MM.1S (cell line): ENCODE data around the gene TRIM69.
A peak's percentile ranks its signal among the peaks of the same experiment; 100 is the strongest.

Experiments used
- DNase-seq: peaks from one replicate; pipeline ENCODE4 v3.0.0-alpha.2; 2015
- H2AFZ ChIP-seq: fragments of 300-600 bp; sonication (generic); 2 replicates; pipeline ENCODE4 v1.6.0; 2016; ENCODE audit warnings: antibody characterized with exemption, low read length
- H3F3A ChIP-seq: fragments of 300-600 bp; sonication (generic); 2 replicates; pipeline ENCODE4 v1.6.1; 2016; ENCODE audit warnings: mild to moderate bottlenecking, antibody characterized with exemption, low read length, moderate library complexity, mixed read lengths; ENCODE audit not compliant: insufficient read depth
- H3K27ac ChIP-seq: fragments of 300-600 bp; sonication (generic); 2 replicates; pipeline ENCODE4 v1.5.1; 2016; ENCODE audit warnings: mild to moderate bottlenecking, low read length
- H3K27me3 ChIP-seq: fragments of 300-600 bp; sonication (generic); replicated peaks from 2 replicates; pipeline ENCODE4 v1.6.0; 2016; ENCODE audit warnings: low read length; ENCODE audit not compliant: insufficient read depth
- H3K36me3 ChIP-seq: fragments of 300-600 bp; sonication (generic); replicated peaks from 2 replicates; pipeline ENCODE4 v1.6.1; 2016; ENCODE audit warnings: mild to moderate bottlenecking, low read length, mixed read lengths; ENCODE audit not compliant: insufficient read depth
- H3K4me1 ChIP-seq: fragments of 300-600 bp; sonication (generic); 2 replicates; pipeline ENCODE4 v1.6.1; 2016; ENCODE audit warnings: low read length, mixed read lengths
- H3K4me2 ChIP-seq: fragments of 300-600 bp; sonication (generic); 2 replicates; pipeline ENCODE4 v1.6.0; 2016; ENCODE audit warnings: low read depth, low read length
- H3K4me3 ChIP-seq: fragments of 300-600 bp; sonication (generic); 2 replicates; pipeline ENCODE4 v1.5.1; 2016; ENCODE audit warnings: low read length, mixed read lengths
- H3K79me2 ChIP-seq: fragments of 300-600 bp; sonication (generic); 2 replicates; pipeline ENCODE4 v1.6.1; 2016; ENCODE audit warnings: mixed run types, low read length, mixed read lengths
- H3K9ac ChIP-seq: fragments of 300-600 bp; sonication (generic); 2 replicates; pipeline ENCODE4 v1.6.1; 2016; ENCODE audit warnings: low read length, mixed read lengths
- H3K9me2 ChIP-seq: fragments of 300-600 bp; sonication (generic); replicated peaks from 2 replicates; pipeline ENCODE4 v1.6.1; 2016; ENCODE audit warnings: mild to moderate bottlenecking, low read length, mixed read lengths; ENCODE audit not compliant: insufficient read depth
- H3K9me3 ChIP-seq: fragments of 300-600 bp; sonication (generic); replicated peaks from 2 replicates; pipeline ENCODE4 v1.6.1; 2016; ENCODE audit warnings: mild to moderate bottlenecking, low read length, mixed read lengths; ENCODE audit not compliant: insufficient read depth
- H4K20me1 ChIP-seq: fragments of 300-600 bp; sonication (generic); 2 replicates; pipeline ENCODE4 v1.6.1; 2016; ENCODE audit warnings: mild to moderate bottlenecking, low read length, moderate library complexity, mixed read lengths; ENCODE audit not compliant: insufficient read depth
- CTCF ChIP-seq: fragments of 300-600 bp; sonication (generic); IDR thresholded peaks from 2 replicates; pipeline ENCODE4 v1.5.1; 2016; ENCODE audit warnings: antibody characterized with exemption, low read length, mixed read lengths
- EZH2 ChIP-seq: fragments of 300-600 bp; sonication (generic); optimal IDR thresholded peaks from 2 replicates; pipeline ENCODE3; 2017; ENCODE audit warnings: low read depth, mild to moderate bottlenecking, antibody characterized with exemption, low read length, mixed read lengths
- EZH2phosphoT487 ChIP-seq: fragments of 300-600 bp; sonication (generic); IDR thresholded peaks from 2 replicates; pipeline ENCODE4 v1.6.1; 2018; ENCODE audit warnings: antibody characterized with exemption, low read length

Gene TRIM69

GRCh38 chr15:44801364-44801763 lies 65.0 kb downstream of the TRIM69 start:
- Histone ChIP-seq H3K9me3 (no peaks in the 10 kb centered on the region), H2AFZ (no peak overlapping the region), H3K27ac (no peak overlapping the region), H4K20me1 (no peaks in the 10 kb centered on the region), H3K4me3 (no peak overlapping the region), H3K79me2 (no peaks in the 10 kb centered on the region), H3K4me2 (no peak overlapping the region), H3F3A (no peaks in the 10 kb centered on the region), H3K9me2 (no peaks in the 10 kb centered on the region), H3K27me3 (no peaks in the 10 kb centered on the region), H3K9ac (no peak overlapping the region), H3K36me3 (no peaks in the 10 kb centered on the region), H3K4me1 (peaks cover 15% of the 10 kb centered on the region)
- no peak for DNase-seq
- TF ChIP-seq EZH2phosphoT487: no peak
- TF ChIP-seq CTCF: no peak
- TF ChIP-seq EZH2: no peak

GRCh38 chr15:44801797-44802196 lies 65.5 kb downstream of the TRIM69 start:
- no peak overlapping the region; the same call in 1 of the 2 replicates for H3K4me2 ChIP-seq
- H3K9ac ChIP-seq: no peak overlapping the region
- no peak for DNase-seq
- TF ChIP-seq EZH2phosphoT487: no peak
- TF ChIP-seq EZH2: no peak
- TF ChIP-seq CTCF: no peak
- no peaks in the 10 kb centered on the region for H3K9me2 ChIP-seq
- no peak overlapping the region for H3K4me3 ChIP-seq
- no peak overlapping the region for H3K27ac ChIP-seq
- H3K4me1 ChIP-seq: peaks cover 15% of the 10 kb centered on the region
- no peaks in the 10 kb centered on the region for H3F3A ChIP-seq
- H4K20me1 ChIP-seq: no peaks in the 10 kb centered on the region
- H3K27me3 ChIP-seq: no peaks in the 10 kb centered on the region
- H3K36me3 ChIP-seq: no peaks in the 10 kb centered on the region
- H3K9me3 ChIP-seq: no peaks in the 10 kb centered on the region
- H3K79me2 ChIP-seq: no peaks in the 10 kb centered on the region
- no peak overlapping the region for H2AFZ ChIP-seq

GRCh38 chr15:44802336-44802735 lies 66.0 kb downstream of the TRIM69 start:
- Histone ChIP-seq H3K79me2 (no peaks in the 10 kb centered on the region), H3K4me3 (no peak overlapping the region), H3F3A (no peaks in the 10 kb centered on the region), H4K20me1 (no peaks in the 10 kb centered on the region), H2AFZ (0 out of 2 replicates have a peak overlapping the region, but pooled peaks have one; percentile 12), H3K9me2 (no peaks in the 10 kb centered on the region), H3K4me2 (no peak overlapping the region; the same call in 1 of the 2 replicates), H3K27ac (peak overlapping the region; percentile 9; the same call in 1 of the 2 replicates), H3K36me3 (no peaks in the 10 kb centered on the region), H3K9me3 (no peaks in the 10 kb centered on the region), H3K9ac (no peak overlapping the region), H3K4me1 (peaks cover 15% of the 10 kb centered on the region), H3K27me3 (no peaks in the 10 kb centered on the region)
- no peak for TF ChIP-seq EZH2phosphoT487
- no peak for TF ChIP-seq CTCF
- DNase-seq: peak; percentile 35
